Transverse colon (tissue), 4 donors: ENCODE data around the gene FOXP2. TPM values are rescaled to one million over a fixed set of nuclear protein-coding genes. Genes with fewer than 3 reads are reported as not detected.
A peak's percentile ranks its signal among the peaks of the same experiment; 100 is the strongest.

ENCODE experiments used
- DNase-seq: peaks from one replicate; pipeline ENCODE4 v3.0.0-alpha.2; 2019
- H3K27ac ChIP-seq, 4 donors: fragments of 200-600 bp; sonication (generic); 2 replicates each; pipeline ENCODE4 v1.5.1; 2016 to 2018; ENCODE audit warnings: inconsistent platforms in 4 of 4
- H3K27me3 ChIP-seq: fragments of 200-600 bp; sonication (generic); 2 replicates; pipeline ENCODE4 v1.5.1; 2017; ENCODE audit warnings: inconsistent platforms
- H3K36me3 ChIP-seq, 4 donors: fragments of 200-600 bp; sonication (generic); 2 replicates each; pipeline ENCODE4 v1.5.1; 2017 to 2019; ENCODE audit warnings: inconsistent platforms in 4 of 4
- H3K4me1 ChIP-seq, 4 donors: fragments of 200-600 bp; sonication (generic); 2 replicates each; pipeline ENCODE4 v1.5.1; 2017 to 2020; ENCODE audit warnings: inconsistent platforms in 4 of 4
- H3K4me3 ChIP-seq, 4 donors: fragments of 200-600 bp; sonication (generic); 1 replicate in 1 of 4; 2 replicates in 3 of 4; pipeline versions ENCODE4 v1.5.1 to v1.6.1; 2017 to 2019; ENCODE audit warnings: inconsistent platforms in 4 of 4
- H3K9me3 ChIP-seq, 2 donors: fragments of 200-600 bp; sonication (generic); 2 replicates each; pipeline ENCODE4 v1.5.1; 2017 to 2019; ENCODE audit warnings: inconsistent platforms in 2 of 2
- EP300 ChIP-seq: sonication (generic); formaldehyde crosslinking; IDR thresholded peaks from one replicate; pipeline ENCODE4 v1.6.1; 2017; ENCODE audit warnings: antibody characterized with exemption, low read depth
- POLR2A ChIP-seq: fragments of 450-650 bp; IDR thresholded peaks from one replicate; pipeline ENCODE4 v1.6.1; 2016; ENCODE audit warnings: antibody characterized with exemption, mild to moderate bottlenecking, moderate library complexity
- POLR2AphosphoS5 ChIP-seq, 3 donors: sonication (generic); formaldehyde crosslinking; IDR thresholded peaks; one replicate each; pipeline ENCODE4 v1.6.1; 2016; ENCODE audit warnings: antibody characterized with exemption in 3 of 3
- WGBS, 2 donors: methylation state at CpG; one replicate each; pipeline ENCODE4 v1.1.5; 2018; ENCODE audit warnings: low coverage in 1 of 2; 5-methylcytosine and 5-hydroxymethylcytosine counted together
- in situ Hi-C, 4 donors: fragments of 200-750 bp; cut with MboI; loops; one replicate each; pipeline versions ENCODE4 v1.15.0 to v1.15.1; 2017; ENCODE audit warnings: low sequenced_read_pairs in 3 of 4, low pct_ligation_motif_present in 1 of 4, low pct_unique_long_range_greater_than_20kb in 1 of 4
- intact Hi-C: fragments of 100-400 bp; cut with DNase I; formaldehyde crosslinking; loops from one replicate; pipeline ENCODE4 v1.15.1; 2023; ENCODE audit warnings: low total_unique reads
- total RNA-seq, 4 donors: library from RNA; depleted of rRNA; stranded (reverse); fragments of >200 nt; gene quantifications; one replicate each; pipeline ENCODE4 v1.1.0, GENCODE V29; 2016
- TF ChIP-seq, protein P1 (sequence below), 5 experiments: fragments of 200-600 bp in 3 of 5; fragments of 450-650 bp in 2 of 5; sonication (generic) in 3 of 5; IDR thresholded peaks; 1 replicate in 2 of 5; 2 replicates in 3 of 5; pipeline ENCODE4 v1.5.1; 2016 to 2017; ENCODE audit warnings: antibody characterized with exemption in 5 of 5, inconsistent platforms in 3 of 5, mild to moderate bottlenecking in 2 of 5, moderate library complexity in 1 of 5

Gene FOXP2
- 100 to 1,000 TPM in 1 of 4 donors, 10 to 100 TPM in 3; 20.5 to 102 (median 34.0) TPM for total RNA-seq

DNA sequence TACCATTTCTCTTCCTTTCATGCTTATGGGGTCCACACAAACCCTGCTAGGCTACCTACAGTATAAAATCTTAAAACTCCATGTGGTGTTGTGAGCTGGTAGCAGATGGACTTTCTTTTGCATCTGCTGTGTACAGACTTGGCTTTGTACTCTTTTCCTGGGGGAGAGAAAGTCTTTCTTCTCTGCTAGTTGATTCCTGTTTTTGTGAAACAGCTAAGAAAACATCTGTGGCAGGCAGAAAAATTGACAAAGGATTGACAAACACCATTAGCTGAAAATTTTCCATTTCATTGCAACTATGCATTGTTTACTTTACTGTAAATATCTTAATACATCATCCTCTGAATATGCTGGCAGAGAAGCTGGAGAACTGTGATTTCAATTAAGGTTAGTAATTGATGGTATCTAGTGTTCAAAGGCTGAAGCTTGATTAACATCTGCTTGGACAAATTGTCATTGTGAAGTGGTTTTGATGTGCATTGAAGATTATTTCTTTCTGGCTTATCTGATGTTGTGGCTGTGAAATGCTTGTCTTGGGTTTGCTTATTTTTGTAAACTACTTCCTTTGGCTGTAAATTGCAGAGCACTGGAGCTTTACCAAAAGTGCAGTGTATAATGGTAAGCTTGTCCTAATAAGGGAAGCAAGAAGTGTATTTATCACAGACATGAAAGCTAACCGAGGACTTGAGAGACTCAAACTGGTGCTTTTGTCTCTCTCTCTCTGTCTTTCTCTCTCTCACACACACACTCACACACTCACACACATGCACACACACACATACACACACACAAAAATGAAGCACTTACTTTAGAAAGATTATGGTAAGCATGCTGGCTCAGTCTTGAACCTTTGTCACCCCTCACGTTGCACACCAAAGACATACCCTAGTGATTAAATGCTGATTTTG, at the start of gene FOXP2:
Gene FOXP2, plus strand, starts transcription at position 660 of the 908 bp plus-strand sequence. CDS start 11,697 bp downstream, outside the sequence.
- peak within 1 kb of the TSS; percentile 19 to 41 (median 26) for H3K4me3 ChIP-seq
- no peak for DNase-seq
- WGBS, 2 donors, result 0 to 2% methylated on average over 1 to 2 of the region's 2 CpGs
- peaks cover 9 to 36% (median 11%) of the 10 kb centered on the region in 4 donors for H3K4me1 ChIP-seq
- in situ Hi-C loops, result loop anchor here in 3 of 4 donors (10.0 to 25.0 kb wide), 2 partner anchors 327 to 330 kb away; no protein-coding TSS in a partner anchor
- H3K36me3 ChIP-seq, result no peaks in the 10 kb centered on the region
- intact Hi-C loops, result loop anchor here (5.0 kb wide), 1 partner anchor 327 kb away; no protein-coding TSS in a partner anchor
- H3K27ac ChIP-seq, result peak within 1 kb of the TSS; percentile 67 to 85 (median 72)
- TF ChIP-seq EP300 (no peak), POLR2A (no peak), POLR2AphosphoS5 (IDR thresholded peaks at IDR 0.05) (no peak)
- TF ChIP-seq, protein P1, sequence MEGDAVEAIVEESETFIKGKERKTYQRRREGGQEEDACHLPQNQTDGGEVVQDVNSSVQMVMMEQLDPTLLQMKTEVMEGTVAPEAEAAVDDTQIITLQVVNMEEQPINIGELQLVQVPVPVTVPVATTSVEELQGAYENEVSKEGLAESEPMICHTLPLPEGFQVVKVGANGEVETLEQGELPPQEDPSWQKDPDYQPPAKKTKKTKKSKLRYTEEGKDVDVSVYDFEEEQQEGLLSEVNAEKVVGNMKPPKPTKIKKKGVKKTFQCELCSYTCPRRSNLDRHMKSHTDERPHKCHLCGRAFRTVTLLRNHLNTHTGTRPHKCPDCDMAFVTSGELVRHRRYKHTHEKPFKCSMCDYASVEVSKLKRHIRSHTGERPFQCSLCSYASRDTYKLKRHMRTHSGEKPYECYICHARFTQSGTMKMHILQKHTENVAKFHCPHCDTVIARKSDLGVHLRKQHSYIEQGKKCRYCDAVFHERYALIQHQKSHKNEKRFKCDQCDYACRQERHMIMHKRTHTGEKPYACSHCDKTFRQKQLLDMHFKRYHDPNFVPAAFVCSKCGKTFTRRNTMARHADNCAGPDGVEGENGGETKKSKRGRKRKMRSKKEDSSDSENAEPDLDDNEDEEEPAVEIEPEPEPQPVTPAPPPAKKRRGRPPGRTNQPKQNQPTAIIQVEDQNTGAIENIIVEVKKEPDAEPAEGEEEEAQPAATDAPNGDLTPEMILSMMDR (IDR thresholded peaks at IDR 0.05), result no peak
- H3K9me3 ChIP-seq, result no peaks in the 10 kb centered on the region
- H3K27me3 ChIP-seq, result no peaks in the 10 kb centered on the region

GRCh38 chr7:114365791-114366190, 48.8 kb upstream of the FOXP2 start:
- H3K4me1 ChIP-seq, result no peaks in the 10 kb centered on the region
- DNase-seq, result no peak
- WGBS, 2 donors, result 49 to 71% methylated on average over 2 of the region's 2 CpGs
- TF ChIP-seq POLR2A (no peak), POLR2AphosphoS5 (IDR thresholded peaks at IDR 0.05) (no peak), EP300 (no peak)
- TF ChIP-seq, protein P1 (IDR thresholded peaks at IDR 0.05), result no peak
- intact Hi-C loops, result no loop called here
- H3K27ac ChIP-seq, result no peak overlapping the region
- in situ Hi-C loops, result no loop called here
- no peaks in the 10 kb centered on the region for H3K9me3 ChIP-seq
- H3K27me3 ChIP-seq, result no peaks in the 10 kb centered on the region
- H3K36me3 ChIP-seq, result no peaks in the 10 kb centered on the region
- H3K4me3 ChIP-seq, result no peak overlapping the region

DNA sequence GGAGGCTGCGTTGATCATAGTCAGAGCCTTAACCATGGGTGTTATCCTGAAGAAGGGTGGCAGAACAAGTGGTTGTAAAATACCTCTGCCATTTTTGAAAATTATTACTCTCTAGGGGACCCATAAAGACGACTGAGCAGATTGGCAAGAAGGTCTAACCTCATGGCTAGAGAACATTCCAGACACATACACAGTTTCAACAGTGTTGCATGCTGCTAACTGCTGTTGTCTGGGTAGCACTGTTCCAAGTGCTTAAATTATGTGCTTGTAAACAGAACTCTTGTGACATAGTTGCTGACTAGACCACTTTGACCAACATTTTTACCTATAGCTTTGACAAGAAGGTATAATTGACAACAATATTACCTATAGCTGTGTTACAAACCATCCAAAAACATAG, 46.1 kb upstream of the FOXP2 start:
- Histone ChIP-seq H3K4me3 (no peak overlapping the region), H3K4me1 (no peaks in the 10 kb centered on the region), H3K27ac (no peak overlapping the region), H3K36me3 (no peaks in the 10 kb centered on the region), H3K9me3 (no peaks in the 10 kb centered on the region), H3K27me3 (no peaks in the 10 kb centered on the region)
- in situ Hi-C loops (no loop called here), intact Hi-C loops (no loop called here)
- TF ChIP-seq POLR2A, result no peak
- TF ChIP-seq POLR2AphosphoS5 (IDR thresholded peaks at IDR 0.05), result no peak
- TF ChIP-seq EP300, result no peak
- TF ChIP-seq, protein P1 (IDR thresholded peaks at IDR 0.05), result no peak
- 66 to 80% methylated on average over 1 to 2 of the region's 2 CpGs for WGBS, 2 donors
- DNase-seq, result no peak

DNA sequence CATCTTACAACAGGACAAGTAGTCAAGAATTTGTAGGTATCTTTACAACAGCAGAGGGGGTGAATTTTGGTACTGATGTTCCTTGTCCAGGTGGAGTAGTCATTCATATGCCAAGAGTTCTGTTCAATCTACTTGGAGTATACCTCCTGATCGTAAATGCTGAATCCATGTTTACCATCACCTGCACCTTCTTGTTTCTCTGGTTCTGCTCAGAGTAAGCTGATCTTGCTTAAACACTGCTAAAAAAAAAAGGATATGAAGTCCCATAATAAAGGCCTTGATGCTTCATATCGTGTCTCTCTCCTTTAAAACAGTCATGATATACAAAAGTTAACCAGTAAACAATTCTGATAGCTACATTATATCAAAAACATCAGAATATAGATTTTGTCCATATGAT, 45.3 kb upstream of the FOXP2 start:
- Histone ChIP-seq H3K27ac (no peak overlapping the region), H3K4me3 (no peak overlapping the region), H3K9me3 (no peaks in the 10 kb centered on the region), H3K4me1 (no peaks in the 10 kb centered on the region), H3K27me3 (no peaks in the 10 kb centered on the region), H3K36me3 (no peaks in the 10 kb centered on the region)
- no peak for DNase-seq
- intact Hi-C loops (no loop called here), in situ Hi-C loops (no loop called here)
- WGBS, 2 donors, result 70 to 77% methylated on average over 2 of the region's 2 CpGs
- TF ChIP-seq POLR2A (no peak), EP300 (no peak), POLR2AphosphoS5 (IDR thresholded peaks at IDR 0.05) (no peak)
- TF ChIP-seq, protein P1 (IDR thresholded peaks at IDR 0.05), result no peak
